T1000 (cell line): ENCODE data around the gene FAM53B.

Source experiments
- DNase-seq: peaks from one replicate; lab custom pipeline; 2025; ENCODE audit warnings: mixed read lengths; lab: John Stamatoyannopoulos, UW

The FAM53B gene

DNA sequence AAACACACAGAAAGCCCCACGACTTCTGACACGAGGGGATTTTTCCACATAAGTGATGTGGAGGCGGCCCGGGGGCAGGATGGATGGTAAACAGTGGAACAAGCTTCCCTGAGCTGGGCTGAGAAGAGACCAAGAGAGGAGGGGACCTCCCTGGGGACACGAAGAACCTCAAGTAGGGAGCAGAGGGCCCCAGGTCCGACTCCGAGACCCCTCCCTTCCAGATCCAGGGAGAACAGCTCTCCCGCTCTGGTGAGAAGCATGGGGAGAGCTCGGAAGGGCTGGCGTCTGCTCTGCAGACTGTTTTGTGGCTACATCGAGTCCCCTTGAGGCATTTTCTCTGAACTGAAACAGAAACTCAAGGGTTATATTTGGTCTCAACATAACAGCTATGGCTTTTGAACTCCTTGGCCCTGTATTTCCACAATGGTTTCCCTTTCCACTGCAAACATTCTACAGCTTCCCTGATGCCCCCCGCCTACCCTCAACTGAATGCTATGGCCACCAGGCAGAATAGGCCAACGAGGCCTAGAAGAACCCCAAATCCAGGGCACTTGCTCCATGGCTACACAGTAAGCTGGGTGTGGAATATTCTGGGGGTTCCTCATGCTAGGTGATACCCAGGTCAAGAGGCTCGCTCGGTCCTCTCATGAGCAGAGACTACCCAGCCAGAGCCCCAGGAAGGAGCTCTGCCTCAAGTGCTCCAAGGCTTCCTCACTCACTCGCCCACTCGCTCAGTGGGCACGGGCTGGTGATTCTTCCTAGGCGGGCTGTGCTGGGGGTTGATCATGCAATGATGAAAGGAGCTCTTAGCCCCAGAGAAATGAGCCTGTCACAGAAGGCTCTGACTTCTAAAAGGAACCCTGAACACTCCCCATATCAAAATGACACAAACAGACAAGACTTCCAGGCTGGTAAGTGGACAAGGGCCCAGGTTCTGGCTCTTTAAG, 47.5 kb downstream of the FAM53B start:
- no peak for DNase-seq

DNA sequence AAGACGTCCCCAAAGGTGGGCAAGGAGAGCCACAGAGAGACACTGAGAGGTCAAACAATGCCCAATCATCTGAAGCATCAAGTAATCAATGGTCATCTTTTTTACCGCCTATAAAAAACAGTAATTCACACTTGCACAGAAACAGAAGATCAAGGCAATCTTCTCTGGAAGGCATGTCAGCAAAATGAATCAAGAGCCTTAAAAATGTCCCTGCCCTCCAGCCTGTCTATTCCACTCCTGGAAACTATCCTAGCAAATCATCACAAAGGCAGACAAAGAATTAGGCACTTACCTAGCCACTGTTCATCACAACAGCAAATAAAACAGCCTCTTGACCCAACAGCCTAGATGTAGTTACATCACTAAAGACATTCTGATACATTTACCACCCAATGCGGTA, 48.9 kb downstream of the FAM53B start:
- no peak for DNase-seq

DNA sequence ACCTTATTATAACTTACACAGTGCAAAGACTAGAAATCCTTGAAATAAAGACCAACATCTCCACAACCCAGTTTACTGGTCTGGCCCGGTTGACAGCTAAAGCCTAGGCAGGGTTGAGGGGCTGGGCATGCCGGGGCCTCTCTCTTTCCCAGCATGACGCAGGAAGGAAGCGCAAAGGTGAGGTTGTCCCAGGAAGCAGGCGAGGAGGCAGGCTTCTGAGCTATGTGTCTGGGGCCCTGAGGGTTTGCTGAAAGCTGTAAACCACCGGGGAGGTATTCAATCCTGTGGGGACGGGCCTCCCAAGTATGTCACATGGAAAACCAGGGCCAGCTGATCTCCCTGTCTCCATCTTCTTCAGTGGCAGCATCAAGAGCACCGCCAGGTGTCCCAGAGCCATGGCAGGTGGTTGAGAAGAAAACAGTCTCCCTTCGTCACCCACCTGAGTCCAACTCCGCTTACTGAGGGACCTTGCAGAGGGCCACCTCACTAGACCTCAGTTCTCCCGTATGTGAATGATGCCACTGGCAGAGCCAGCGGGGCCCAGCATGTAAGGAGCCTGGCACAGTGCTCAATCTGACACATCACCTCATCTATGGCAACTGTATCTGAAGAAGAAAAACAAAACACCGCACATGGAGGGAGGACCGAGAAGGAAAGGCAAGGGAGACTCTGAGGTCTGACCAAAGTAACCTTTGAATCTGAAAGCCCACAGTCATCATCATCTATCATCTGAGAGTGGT, 49.5 kb downstream of the FAM53B start:
- DNase-seq, result no peak

DNA sequence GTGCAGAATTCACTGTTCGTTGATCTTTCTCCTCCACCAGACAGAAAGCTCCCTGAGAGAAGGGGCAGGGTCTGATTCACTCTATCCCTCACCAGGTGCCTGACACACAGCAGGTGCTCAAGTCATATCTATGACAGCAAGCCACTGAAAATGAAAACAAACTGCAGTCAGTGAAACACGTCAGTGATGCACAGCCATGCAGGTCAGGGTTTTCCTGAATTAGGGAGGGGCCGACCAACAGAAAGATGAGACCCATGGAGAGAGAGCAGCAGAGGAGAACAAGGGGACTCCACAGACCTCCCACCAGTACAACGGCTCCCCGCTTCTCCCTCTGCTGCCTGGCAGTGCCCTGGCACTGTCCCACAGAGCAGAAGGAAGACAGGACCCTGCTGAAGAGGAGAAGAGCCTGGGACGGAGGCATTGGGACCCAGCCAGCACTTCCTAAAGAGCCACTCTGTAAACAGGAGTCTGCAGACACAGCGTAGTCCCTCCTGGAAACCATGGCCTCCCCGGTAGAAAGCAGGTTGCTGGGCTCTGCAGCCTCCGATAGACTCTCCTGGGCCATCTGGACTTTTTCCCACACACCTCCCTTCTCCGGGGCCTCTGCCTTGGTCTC, 50.3 kb downstream of the FAM53B start:
- no peak for DNase-seq

DNA sequence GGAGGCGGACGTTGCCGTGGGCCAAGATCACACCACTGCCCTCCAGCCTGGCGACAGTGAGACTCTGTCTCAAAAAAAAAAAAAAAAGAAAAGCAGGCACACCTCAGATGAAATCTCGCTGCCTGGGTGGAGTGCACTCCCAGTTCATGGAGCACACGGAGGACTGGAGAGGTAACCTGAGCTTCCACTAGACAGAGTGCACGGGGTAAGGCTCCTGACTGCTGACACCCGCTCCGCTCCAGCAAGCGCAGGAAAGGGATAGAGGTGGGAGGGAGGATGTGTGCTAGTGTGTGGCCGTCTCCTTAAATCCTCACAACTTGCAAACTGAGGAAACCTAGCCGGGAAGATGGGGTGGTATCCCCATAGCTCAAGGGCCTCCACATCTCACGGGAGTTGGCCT, 50.8 kb downstream of the FAM53B start:
- no peak for DNase-seq

DNA sequence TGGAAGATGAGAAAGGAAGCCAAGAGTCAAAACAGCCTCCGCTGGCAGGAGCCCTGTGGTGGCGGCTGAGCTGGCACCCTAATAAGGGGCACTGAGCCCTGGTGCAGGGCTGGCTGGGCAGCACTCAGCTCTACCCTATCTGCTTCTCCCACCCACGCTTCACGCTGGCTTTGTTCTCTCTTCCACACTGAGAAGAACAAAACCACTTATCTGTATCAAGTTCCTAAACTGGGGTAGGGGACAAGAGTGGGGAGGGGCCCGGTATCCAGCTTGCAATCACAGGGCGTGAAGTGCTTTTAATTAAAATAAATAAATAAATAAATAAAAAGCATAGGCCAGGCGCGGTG, 52.1 kb downstream of the FAM53B start:
- no peak for DNase-seq

DNA sequence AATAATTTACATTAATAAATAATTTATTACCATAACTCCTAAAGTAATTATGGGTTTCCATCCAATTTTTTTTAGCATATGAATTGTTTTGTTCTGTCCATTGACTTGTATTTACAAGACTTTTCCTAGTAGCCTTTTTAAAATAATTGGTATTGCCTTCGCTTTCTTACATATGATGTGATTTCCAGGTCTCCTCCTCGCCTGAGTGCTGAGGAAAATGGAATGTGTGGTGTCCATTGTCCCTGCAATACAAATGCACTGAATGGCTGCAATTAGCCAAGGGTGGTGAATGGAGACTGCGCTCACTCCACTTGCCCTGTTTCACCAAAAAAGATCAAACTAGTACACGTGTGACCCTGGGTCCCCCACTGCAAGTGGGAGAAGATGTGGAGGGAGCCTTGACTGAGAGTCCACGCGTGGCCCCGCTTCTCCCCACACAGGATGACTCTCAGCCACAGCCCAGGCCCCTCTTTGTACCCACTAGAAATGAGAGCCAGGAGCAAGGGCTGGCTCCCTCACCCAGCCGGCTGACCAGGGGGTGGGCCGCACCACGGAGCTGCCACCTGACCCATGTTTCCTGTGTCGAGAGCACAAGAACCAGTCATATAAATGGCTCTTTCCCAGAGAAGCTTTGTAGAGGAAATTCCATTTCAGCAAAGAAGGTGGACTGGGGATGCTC, 52.6 kb downstream of the FAM53B start:
- DNase-seq, result no peak

DNA sequence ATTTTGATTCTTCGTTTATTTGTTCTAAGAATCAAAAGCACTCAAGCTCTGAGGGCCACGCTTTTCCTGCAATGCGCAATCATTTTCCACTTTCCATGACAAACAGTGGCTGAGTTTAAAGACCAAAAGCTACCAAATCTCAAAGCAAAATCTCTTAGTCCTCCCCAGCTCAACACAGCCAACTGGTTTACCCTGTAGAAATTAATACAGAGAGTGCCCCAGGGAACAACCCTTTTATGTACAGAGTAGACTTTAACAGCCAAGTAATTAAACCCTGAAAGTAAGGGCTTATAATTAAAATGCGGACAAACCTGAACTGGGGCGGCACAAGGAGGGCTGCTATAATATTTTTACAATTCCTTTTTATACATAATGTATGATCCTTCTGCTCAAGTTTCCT, 53.2 kb downstream of the FAM53B start:
- DNase-seq, result no peak

DNA sequence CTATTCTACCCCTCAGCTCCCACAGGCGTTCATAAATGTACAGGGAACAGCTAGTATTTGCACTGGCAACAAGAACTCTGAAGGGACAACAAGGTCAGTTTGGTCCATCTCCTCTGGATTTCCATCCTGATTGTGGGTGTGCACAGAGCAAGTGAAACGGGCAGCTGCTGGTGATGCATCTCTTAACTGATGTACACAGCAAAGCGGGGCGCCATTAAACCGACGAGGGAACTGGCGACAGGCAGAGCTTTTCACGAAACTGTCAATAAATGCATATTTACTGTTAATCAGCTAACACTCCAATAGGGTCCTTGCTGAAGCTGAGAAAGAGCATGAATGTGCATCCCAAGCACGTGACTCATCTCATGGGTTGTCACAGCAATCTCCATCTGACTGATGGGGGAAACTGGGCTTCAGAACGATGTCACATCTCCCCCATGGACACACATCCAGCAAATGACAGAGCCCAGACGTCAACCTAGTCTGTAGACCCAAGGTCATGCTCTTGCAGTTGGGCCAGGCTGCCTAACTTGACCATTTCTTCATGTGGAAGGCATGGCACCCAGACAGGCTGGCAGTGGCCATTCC, 54.2 kb downstream of the FAM53B start:
- no peak for DNase-seq

DNA sequence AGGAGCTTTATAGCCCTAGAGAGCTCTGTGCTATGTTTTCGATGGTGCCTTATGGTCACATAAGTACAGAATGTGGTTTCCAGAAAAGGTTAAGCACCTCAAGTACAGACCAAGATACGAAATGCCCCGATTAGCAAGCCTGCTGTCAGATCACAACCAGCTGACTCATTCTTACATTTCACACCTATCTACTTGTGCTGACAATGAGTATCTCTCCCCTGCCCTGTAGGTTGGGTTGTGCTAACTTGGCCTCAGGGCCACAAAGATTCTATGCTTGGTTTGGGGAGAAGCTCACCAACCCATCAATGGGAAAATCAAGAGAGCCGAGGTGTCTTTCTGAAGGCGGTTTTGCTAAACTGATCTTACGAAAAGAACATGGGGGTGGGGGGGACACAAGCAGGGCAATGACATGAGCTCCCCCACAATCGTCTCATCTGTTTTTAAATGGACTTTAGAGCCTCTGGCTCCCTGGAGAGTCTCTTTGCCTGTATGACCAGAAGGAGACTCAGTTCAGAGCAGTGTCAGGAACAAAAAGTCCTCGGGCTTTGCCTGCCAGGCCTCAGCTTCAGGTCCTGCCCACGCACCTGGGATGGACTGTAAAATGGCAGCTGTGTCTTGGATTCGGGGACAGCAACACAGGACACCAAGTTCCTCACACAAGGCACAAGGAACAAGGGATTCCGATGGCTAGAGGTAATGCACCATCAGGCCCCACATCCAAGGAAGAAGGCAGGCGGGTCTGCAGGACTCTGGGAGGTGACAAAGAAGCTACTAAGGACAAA, 55.1 kb downstream of the FAM53B start:
- no peak for DNase-seq

DNA sequence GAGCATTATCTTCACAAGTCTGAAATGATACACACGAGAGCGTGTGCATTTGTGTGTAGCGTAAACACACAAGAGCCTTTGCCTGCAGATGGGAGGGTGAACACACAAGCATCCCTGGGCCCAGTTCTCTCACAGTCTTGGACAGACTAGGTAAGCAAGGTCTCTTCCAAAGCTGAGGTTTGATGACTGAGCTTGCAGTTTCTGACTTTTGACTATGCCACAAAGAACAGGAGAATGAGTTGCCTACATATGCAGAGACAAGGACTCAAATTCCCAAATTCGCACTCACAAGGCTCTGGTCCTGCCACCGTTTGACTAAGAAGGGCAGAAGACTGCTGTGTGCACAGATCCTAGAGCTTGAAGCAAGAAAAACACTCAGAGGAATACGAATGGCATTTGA, 55.8 kb downstream of the FAM53B start:
- DNase-seq, result no peak

DNA sequence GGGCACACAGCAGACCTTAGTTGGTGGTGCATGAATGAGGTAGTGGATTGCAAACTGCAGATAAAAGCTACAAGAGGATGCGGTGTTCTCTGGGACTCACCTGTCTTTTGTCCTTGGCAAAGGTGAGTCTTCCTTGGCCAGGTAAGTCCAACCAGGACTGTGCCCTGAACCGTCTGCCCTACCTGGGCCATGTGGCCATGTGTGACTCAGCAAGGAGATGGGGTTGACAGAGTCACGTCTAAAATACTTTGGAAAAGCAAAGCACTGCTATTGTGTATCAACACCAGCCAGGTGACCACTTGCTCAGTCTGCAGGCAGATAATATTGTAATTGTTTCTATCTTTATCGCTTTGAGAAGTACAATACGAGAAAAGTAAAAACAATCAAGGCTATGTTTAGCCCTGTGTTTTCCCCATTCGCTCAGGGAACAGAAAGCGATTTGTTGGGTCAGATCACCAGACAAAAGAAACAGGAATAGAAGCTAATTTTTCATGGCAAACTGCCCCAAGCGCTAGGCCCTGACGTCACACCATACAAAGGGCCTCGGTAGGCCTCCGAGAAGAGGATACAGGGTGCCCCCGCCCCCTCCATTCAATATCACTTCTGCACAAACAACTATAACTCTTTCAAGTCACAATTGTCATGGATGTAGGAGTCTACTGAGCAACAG, 57.3 kb downstream of the FAM53B start:
- DNase-seq, result no peak

DNA sequence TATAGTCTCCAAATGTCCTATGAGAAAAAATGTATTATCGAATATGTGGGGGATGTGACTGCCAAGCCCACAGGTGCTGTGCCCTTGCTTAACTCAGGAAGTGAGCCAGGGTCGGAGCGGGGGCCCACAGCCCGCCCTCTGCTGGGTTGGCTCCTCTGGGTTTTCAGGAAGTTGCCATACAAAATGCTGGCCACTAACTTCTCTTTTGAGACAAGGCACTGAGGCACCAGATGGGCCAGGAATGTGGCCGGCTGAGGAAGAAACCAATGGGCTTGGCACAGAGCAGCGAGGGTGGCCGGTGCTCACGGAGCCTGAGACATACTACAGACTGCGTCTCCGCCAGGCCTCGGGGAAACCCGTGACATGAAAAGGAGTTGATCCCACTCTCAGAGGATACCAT, 58.9 kb downstream of the FAM53B start:
- DNase-seq, result no peak

DNA sequence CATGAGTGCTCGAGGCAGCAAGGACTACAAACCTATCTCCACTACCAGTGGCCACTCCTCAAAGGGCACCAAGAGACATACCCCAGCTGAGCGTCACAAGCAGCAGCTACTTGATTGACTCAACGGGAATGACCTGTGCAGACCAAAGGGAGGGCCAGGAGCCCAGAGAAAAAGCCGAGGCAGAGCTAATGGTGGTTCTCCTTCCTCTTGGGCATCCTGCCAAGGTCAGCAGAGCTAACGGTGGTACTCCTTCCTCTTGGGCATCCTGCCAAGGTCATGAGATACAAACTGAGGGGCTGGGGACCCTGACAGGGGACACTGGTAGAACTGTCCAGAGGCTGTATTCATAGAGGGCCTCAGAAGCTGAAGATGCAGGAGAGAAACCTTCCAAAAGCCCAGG, 60.4 kb downstream of the FAM53B start:
- no peak for DNase-seq

DNA sequence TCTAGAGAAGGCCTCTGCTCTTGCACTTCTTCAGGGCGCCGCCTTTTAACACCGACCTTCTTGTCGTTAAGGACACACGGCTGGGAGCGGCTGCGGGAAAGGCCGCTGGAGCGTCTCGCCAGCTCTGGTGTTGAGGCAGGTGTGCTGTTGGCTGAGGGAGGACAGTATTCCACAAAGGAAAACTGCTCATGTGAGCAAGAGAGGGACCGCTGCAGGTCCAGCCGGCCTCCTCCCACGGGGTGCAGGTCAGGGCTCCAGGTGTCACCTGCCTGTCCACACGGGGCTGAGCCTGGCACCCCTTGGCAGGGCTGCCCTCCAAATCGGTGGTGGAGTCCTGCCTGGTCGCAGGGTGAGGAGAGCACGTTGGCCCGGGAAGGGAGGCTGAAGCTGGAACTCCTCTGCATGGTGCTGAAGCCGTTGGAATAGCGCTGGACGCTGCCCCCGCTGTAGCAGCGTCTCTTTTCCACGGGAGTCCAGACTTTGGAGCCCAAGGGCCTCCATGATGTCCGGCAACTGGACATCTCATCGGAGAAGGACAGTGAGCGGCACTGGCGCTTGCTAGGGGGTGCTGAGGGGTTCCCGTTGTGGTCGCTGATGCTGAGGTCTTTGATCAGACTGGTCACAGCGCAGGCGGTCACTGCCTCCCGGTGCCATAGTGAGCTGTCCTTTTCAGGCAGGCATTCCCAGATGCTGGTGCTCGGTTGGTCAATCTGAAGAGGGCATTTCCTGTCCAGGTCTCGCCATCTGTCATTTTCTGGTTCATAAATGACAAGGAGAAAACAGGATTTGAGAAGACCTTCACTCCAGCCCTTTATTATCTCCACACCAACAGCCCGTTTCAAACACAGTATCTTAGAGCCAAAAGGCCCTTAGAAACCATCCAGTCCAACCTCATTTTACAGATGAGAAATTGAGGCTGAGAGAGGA, 62.3 kb downstream of the FAM53B start:
- no peak for DNase-seq

DNA sequence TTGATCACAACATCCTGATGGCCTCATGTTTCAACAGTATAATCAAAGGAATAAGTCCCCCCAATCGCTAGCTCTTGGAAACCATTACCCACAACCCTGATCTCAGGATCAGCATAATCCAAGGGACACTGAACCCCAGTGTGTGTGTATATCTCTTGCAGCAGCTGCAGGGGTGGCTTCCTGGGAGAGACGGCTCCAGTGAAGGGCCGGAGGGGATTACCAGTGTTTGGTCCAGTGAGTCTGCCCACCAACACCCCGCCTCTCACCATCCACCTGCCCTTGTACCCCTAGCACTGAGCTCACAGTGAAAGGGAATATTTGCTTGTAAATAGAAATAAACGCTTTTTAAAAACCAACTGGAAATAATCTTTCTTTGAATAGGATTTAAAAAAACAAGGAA, 63.1 kb downstream of the FAM53B start:
- no peak for DNase-seq

DNA sequence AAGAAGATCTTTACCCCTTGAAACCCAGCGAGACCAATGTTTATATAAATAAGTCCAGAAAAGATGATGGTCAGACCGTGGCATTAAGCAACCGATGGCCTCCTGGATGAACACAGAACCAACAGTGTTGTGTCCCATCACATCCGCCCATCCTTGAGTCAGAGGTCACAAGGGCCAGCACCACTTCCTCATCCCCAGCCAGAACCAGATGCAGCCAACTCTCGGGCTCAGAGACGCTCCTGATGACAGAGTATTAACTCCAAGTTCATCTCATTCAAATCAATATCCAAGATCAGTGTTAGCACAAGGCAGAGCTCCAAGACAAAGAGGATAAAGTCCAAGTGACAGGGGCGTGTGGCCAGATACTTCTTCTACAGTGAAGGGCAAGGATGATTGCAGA, 63.5 kb downstream of the FAM53B start:
- no peak for DNase-seq

DNA sequence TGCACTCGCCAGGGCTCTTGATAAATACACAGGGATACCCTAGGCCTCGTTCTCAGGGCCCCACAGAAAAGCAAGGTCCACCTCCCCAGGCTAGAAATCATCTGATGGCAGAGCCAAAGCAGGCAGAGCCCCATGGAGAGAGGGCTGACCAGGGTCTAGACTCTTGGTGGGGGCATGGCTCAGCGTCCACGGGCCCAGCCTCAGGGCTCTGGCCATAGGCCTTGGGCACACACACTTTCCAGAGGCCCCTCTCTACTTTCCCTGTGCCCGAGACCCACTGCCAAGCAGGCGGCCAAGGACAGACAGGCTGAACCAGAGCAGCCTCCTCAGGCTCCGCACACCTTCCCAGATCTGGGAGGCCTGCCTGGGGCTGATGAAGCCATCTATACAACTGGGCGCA, 64.8 kb downstream of the FAM53B start:
- DNase-seq, result no peak

DNA sequence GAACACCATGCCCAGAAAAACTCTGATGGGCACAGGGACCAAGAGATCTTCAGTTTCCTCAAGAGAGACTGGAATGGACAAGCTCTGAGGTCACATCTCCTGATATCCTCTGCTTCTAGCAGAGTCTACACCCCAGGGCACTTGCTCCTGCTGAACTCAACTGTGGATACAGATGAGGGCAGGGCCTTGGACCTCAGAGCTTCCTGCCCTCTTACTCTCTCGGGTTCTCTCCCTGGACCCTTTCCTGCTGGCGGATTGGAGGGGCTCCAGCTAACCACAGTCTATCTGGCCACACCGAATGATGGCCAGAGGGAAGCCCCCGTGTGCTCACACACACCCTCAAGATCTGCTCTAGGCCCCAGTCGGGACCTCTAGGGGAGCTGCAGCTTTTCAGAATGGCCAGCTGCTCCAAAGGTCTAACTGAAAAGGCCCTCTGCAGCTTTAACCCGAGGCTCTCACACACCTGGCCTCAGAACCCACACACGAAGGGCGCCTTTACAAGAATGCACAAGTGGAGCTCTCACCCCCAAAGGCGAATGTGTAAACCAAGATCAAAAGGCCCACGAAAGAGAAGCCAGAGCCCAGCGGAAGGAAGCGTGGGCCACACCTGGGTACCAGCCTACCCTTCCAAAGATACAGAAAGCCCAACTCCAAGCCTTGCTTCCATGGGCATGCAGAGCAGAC, 65.5 kb downstream of the FAM53B start:
- DNase-seq, result no peak
